Measurements from ENCODE around the gene ZNF592. TPM values are rescaled to one million over a fixed set of nuclear protein-coding genes. Genes with fewer than 3 reads are reported as not detected.

The ZNF592 gene
- total and polyA plus RNA-seq, 9 of the 15 experiments (the other 6 are each of a cell fraction or from before 2014, with no cell fraction given): 0.88 to 23.8 (median 7.4) TPM

DNA sequence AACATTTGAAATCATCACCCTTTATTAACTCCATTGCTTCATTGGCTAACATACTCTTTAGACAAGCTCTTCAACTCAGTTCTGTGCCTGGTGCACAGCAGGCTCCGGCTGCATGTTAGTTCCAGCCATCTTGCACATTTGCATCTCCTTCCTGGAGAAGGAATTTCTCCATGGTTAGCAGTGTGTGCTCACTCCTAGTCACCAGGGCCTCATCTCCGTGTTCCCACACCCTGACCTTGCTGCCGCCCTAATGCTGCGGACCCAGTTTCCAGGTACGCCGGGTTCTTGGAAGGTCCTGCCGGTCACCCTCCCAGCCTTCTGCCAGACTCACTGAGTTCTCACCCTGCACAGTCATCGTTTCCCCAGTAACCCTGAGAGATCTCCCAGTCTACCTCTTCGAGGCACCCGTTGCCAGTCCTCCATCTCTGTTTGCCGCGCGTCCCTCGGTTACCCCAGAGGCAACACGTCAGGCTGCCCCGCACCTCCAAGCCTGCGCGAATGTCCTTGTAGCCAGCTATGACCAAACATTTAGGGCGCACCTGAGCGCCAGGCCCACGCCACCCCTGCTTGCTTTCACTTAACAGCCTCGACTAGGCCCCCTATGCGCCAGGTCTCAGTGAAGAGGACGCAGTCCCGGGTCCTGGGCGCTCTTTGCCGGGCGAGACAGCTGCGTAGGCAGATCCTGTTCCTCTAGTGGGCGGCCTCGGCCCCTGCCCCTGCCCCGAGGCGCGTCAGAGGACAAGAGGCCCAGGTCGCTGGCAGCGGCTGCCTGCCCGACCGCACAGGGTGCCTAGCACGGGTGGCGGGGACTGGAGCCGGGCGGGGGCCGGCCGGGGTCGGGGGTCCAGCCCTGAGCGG lies 747 bp upstream of the ZNF592 start (continued):
- TF ChIP-seq, protein P1, sequence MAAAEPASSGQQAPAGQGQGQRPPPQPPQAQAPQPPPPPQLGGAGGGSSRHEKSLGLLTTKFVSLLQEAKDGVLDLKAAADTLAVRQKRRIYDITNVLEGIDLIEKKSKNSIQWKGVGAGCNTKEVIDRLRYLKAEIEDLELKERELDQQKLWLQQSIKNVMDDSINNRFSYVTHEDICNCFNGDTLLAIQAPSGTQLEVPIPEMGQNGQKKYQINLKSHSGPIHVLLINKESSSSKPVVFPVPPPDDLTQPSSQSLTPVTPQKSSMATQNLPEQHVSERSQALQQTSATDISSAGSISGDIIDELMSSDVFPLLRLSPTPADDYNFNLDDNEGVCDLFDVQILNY (CRISPR knock-in tag; IDR thresholded peaks at IDR 0.05): no peak
- TF ChIP-seq, protein P2, sequence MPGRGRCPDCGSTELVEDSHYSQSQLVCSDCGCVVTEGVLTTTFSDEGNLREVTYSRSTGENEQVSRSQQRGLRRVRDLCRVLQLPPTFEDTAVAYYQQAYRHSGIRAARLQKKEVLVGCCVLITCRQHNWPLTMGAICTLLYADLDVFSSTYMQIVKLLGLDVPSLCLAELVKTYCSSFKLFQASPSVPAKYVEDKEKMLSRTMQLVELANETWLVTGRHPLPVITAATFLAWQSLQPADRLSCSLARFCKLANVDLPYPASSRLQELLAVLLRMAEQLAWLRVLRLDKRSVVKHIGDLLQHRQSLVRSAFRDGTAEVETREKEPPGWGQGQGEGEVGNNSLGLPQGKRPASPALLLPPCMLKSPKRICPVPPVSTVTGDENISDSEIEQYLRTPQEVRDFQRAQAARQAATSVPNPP (IDR thresholded peaks at IDR 0.05; ENCODE audit: borderline replicate concordance, insufficient read depth, insufficient read length): no peak
- TF ChIP-seq TAF15 (IDR thresholded peaks at IDR 0.05; ENCODE audit: low read depth, low read length): no peak
- no peak for TF ChIP-seq ZNF175 (CRISPR knock-in tag; IDR thresholded peaks at IDR 0.05; ENCODE audit: low read depth)
- peak; percentile 65 to 88; a peak in 2 of 4 replicates for TF ChIP-seq UBTF (IDR thresholded peaks at IDR 0.05; ENCODE audit: borderline replicate concordance in 1 of 2, low read depth in 2 of 2, low read length in 2 of 2)
- TF ChIP-seq ZNF75A (CRISPR knock-in tag; IDR thresholded peaks at IDR 0.05): no peak
- peak; percentile 34; the same call in 1 of the 2 replicates for TF ChIP-seq ARID1B (IDR thresholded peaks at IDR 0.05)
- TF ChIP-seq, protein P3, sequence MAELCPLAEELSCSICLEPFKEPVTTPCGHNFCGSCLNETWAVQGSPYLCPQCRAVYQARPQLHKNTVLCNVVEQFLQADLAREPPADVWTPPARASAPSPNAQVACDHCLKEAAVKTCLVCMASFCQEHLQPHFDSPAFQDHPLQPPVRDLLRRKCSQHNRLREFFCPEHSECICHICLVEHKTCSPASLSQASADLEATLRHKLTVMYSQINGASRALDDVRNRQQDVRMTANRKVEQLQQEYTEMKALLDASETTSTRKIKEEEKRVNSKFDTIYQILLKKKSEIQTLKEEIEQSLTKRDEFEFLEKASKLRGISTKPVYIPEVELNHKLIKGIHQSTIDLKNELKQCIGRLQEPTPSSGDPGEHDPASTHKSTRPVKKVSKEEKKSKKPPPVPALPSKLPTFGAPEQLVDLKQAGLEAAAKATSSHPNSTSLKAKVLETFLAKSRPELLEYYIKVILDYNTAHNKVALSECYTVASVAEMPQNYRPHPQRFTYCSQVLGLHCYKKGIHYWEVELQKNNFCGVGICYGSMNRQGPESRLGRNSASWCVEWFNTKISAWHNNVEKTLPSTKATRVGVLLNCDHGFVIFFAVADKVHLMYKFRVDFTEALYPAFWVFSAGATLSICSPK (IDR thresholded peaks at IDR 0.05; ENCODE audit: borderline replicate concordance): no peak
- no peak for TF ChIP-seq ZC3H11A (IDR thresholded peaks at IDR 0.05; ENCODE audit: low read depth, low read length)
- TF ChIP-seq ARID2 (IDR thresholded peaks at IDR 0.05): peak; percentile 36; the same call in 1 of the 2 replicates
- no peak for TF ChIP-seq XRCC3 (IDR thresholded peaks at IDR 0.05)
- 0 out of 2 replicates have a peak, but pooled peaks have one; percentile 36 for TF ChIP-seq SMARCA5 (IDR thresholded peaks at IDR 0.05)
- TF ChIP-seq NCOR1 (IDR thresholded peaks at IDR 0.05): no peak
- TF ChIP-seq TAL1 (IDR thresholded peaks at IDR 0.05): no peak
- TF ChIP-seq NR2C1 (IDR thresholded peaks at IDR 0.05): no peak
- no peak for TF ChIP-seq NR2C1 (tag; IDR thresholded peaks at IDR 0.05)
- no peak for TF ChIP-seq MIER1 (IDR thresholded peaks at IDR 0.05; ENCODE audit: low read depth)
- TF ChIP-seq NR2F6 (CRISPR knock-in tag; IDR thresholded peaks at IDR 0.05): no peak
- TF ChIP-seq, protein P4, sequence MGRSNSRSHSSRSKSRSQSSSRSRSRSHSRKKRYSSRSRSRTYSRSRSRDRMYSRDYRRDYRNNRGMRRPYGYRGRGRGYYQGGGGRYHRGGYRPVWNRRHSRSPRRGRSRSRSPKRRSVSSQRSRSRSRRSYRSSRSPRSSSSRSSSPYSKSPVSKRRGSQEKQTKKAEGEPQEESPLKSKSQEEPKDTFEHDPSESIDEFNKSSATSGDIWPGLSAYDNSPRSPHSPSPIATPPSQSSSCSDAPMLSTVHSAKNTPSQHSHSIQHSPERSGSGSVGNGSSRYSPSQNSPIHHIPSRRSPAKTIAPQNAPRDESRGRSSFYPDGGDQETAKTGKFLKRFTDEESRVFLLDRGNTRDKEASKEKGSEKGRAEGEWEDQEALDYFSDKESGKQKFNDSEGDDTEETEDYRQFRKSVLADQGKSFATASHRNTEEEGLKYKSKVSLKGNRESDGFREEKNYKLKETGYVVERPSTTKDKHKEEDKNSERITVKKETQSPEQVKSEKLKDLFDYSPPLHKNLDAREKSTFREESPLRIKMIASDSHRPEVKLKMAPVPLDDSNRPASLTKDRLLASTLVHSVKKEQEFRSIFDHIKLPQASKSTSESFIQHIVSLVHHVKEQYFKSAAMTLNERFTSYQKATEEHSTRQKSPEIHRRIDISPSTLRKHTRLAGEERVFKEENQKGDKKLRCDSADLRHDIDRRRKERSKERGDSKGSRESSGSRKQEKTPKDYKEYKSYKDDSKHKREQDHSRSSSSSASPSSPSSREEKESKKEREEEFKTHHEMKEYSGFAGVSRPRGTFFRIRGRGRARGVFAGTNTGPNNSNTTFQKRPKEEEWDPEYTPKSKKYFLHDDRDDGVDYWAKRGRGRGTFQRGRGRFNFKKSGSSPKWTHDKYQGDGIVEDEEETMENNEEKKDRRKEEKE (IDR thresholded peaks at IDR 0.05; ENCODE audit: borderline replicate concordance in 1 of 2, control insufficient read depth in 1 of 2, low read depth in 2 of 2, low read length in 1 of 2): no peak

Measured in K562 (cell line).